ENCODE results near the gene OSBPL2. TPM values are rescaled to one million over a fixed set of nuclear protein-coding genes. Genes with fewer than 3 reads are reported as not detected.

OSBPL2 gene
- total RNA-seq = 10 to 100 TPM; 52.8 to 54.4 TPM
- 24.0 TPM for polyA plus RNA-seq (2013, experiment 1 of 2)
- 34.2 TPM for polyA plus RNA-seq (2013, experiment 2 of 2)
- 25.6 to 123 (median 79.4) reads per million in 172 experiments for total RNA-seq

GRCh38 chr20:62237801-62238568 lies at the start of gene OSBPL2:
Gene OSBPL2, plus strand, starts transcription at chr20:62238521. Its CDS starts 17,664 bp downstream, at chr20:62256185.
- peak within 1 kb of the TSS; percentile 32 to 57 for H3K27ac ChIP-seq (ENCODE audit: low read depth in 1 of 2, low read length in 2 of 2)
- no peaks in the 10 kb centered on the region for H3K9me3 Mint-ChIP-seq
- H3K27me3 Mint-ChIP-seq = peaks cover 9% of the 10 kb centered on the region
- CTCF ChIA-PET = interaction anchor here (1.0 kb wide), 1 partner anchor 64 kb away, joined by 3 read pairs; no protein-coding TSS in a partner anchor
- intact Hi-C loops (cut with DNase I, micrococcal nuclease) = loop anchor here (1.0 to 5.0 kb wide), 8 partner anchors 17 to 979 kb away; partner anchors contain the start of genes ADRM1 (in 2 of the 2), MTG2 (in 2 of the 2), CABLES2 (in 1 of the 2) and HRH3 (in 1 of the 2)
- peaks cover 43% of the 10 kb centered on the region for H3K4me1 Mint-ChIP-seq (ENCODE audit: low read depth)
- peak within 1 kb of the TSS; percentile 64 for H3K4me3 ChIP-seq (ENCODE audit: low read length)
- H3K9me3 ChIP-seq (ENCODE audit: control insufficient read depth in 1 of 2, insufficient read depth in 1 of 2, low read length in 2 of 2) = peaks cover 0 to 13% of the 10 kb centered on the region in 2 experiments
- H3K4me1 ChIP-seq (ENCODE audit: insufficient read depth, low read length) = peaks cover 36% of the 10 kb centered on the region
- TF ChIP-seq CTCF (IDR thresholded peaks at IDR 0.05) = no peak
- H3K36me3 Mint-ChIP-seq (ENCODE audit: low read depth) = peaks cover 19% of the 10 kb centered on the region
- peak; percentile 100 for DNase-seq
- POLR2A ChIA-PET = interaction anchor here (0.6 to 1.8 kb wide), 6 partner anchors 8 to 172 kb away, joined by 3 to 8 read pairs (median 6); partner anchors contain the start of genes ADRM1, LSM14B, MTG2 and SS18L1
- H3K4me3 Mint-ChIP-seq = peak within 1 kb of the TSS; percentile 92
- peaks cover 6% of the 10 kb centered on the region for H3K36me3 ChIP-seq (ENCODE audit: insufficient read depth, low read length)
- H3K27me3 ChIP-seq (ENCODE audit: control insufficient read depth in 1 of 2, insufficient read depth in 2 of 2, low read length in 2 of 2) = no peaks in the 10 kb centered on the region
- peak within 1 kb of the TSS; percentile 95 for H3K27ac Mint-ChIP-seq
- peak; percentile 98 for ATAC-seq (ENCODE audit: poor library complexity)

GRCh38 chr20:62190639-62191411 lies 47.5 kb upstream of the OSBPL2 start:
- no peak overlapping the region for H3K27ac Mint-ChIP-seq
- Histone ChIP-seq H3K4me3 (ENCODE audit: low read length) (no peak overlapping the region), H3K27me3 (ENCODE audit: control insufficient read depth in 1 of 2, insufficient read depth in 2 of 2, low read length in 2 of 2) (no peaks in the 10 kb centered on the region), H3K36me3 (ENCODE audit: insufficient read depth, low read length) (peaks cover 46% of the 10 kb centered on the region), H3K9me3 (ENCODE audit: control insufficient read depth in 1 of 2, insufficient read depth in 1 of 2, low read length in 2 of 2) (no peaks in the 10 kb centered on the region), H3K27ac (ENCODE audit: low read depth in 1 of 2, low read length in 2 of 2) (no peak overlapping the region), H3K4me1 (ENCODE audit: insufficient read depth, low read length) (peaks cover under 1% of the 10 kb centered on the region)
- ChIA-PET POLR2A (no interaction called here), CTCF (no interaction called here)
- H3K9me3 Mint-ChIP-seq = no peaks in the 10 kb centered on the region
- ATAC-seq (ENCODE audit: poor library complexity) (no peak), DNase-seq (no peak)
- no peak overlapping the region for H3K4me3 Mint-ChIP-seq
- peaks cover 41% of the 10 kb centered on the region for H3K36me3 Mint-ChIP-seq (ENCODE audit: low read depth)
- no peaks in the 10 kb centered on the region for H3K27me3 Mint-ChIP-seq
- peaks cover 16% of the 10 kb centered on the region for H3K4me1 Mint-ChIP-seq (ENCODE audit: low read depth)
- intact Hi-C loops (cut with DNase I, micrococcal nuclease) = no loop called here
- no peak for TF ChIP-seq CTCF (IDR thresholded peaks at IDR 0.05)

- Mint-ChIP-seq H3K4me3 (no peak overlapping the region), H3K36me3 (ENCODE audit: low read depth) (peaks cover 41% of the 10 kb centered on the region), H3K27me3 (no peaks in the 10 kb centered on the region), H3K4me1 (ENCODE audit: low read depth) (peaks cover 8% of the 10 kb centered on the region), H3K27ac (no peak overlapping the region), H3K9me3 (no peaks in the 10 kb centered on the region)
- no peak overlapping the region for H3K4me3 ChIP-seq (ENCODE audit: low read length)
- H3K9me3 ChIP-seq (ENCODE audit: control insufficient read depth in 1 of 2, insufficient read depth in 1 of 2, low read length in 2 of 2) = no peaks in the 10 kb centered on the region
- CTCF ChIA-PET = no interaction called here
- H3K4me1 ChIP-seq (ENCODE audit: insufficient read depth, low read length) = no peaks in the 10 kb centered on the region
- H3K36me3 ChIP-seq (ENCODE audit: insufficient read depth, low read length) = peaks cover 48% of the 10 kb centered on the region
- ATAC-seq (ENCODE audit: poor library complexity) = no peak
- intact Hi-C loops (cut with DNase I, micrococcal nuclease) = no loop called here
- no peak for TF ChIP-seq CTCF (IDR thresholded peaks at IDR 0.05)
- no peak overlapping the region for H3K27ac ChIP-seq (ENCODE audit: low read depth in 1 of 2, low read length in 2 of 2)
- DNase-seq = no peak
- POLR2A ChIA-PET = interaction anchor here (0.6 kb wide), 1 partner anchor 9 kb away, joined by 3 read pairs; the partner anchor contains the start of gene MTG2
- no peaks in the 10 kb centered on the region for H3K27me3 ChIP-seq (ENCODE audit: control insufficient read depth in 1 of 2, insufficient read depth in 2 of 2, low read length in 2 of 2)
Measured at GRCh38 chr20:62191781-62192559, 46.4 kb upstream of the OSBPL2 start.
